CD4-positive, alpha-beta T cell treated with Interleukin-10 for 1 hour (primary cell): ENCODE measurements around the gene ZNF157.
A peak's percentile ranks its signal among the peaks of the same experiment; 100 is the strongest.
"Not testable (repeated sequence)": the region's sequence is repeated elsewhere in the genome, so short reads cannot be mapped to it uniquely, and the experiment has no call there.

Experiments
- DNase-seq: peaks from one replicate; pipeline ENCODE4 v3.0.0-alpha.2; 2020

Gene ZNF157

GRCh38 chrX:47370278-47370677 is at the start of gene ZNF157:
Gene ZNF157 (plus strand): TSS chrX:47370578. CDS start chrX:47370669, 91 bp downstream.
- DNase-seq, result no peak

- no peak for DNase-seq
Measured at GRCh38 chrX:47321386-47321785, 49.0 kb upstream of the ZNF157 start.

GRCh38 chrX:47321823-47322371 is 48.5 kb upstream of the ZNF157 start:
- no peak for DNase-seq

- no peak for DNase-seq
Measured at GRCh38 chrX:47327902-47328301, 42.5 kb upstream of the ZNF157 start.

GRCh38 chrX:47332729-47333128 is 37.6 kb upstream of the ZNF157 start:
- not testable (repeated sequence) for DNase-seq

GRCh38 chrX:47351706-47352105 is 18.7 kb upstream of the ZNF157 start:
- no peak for DNase-seq

- peak; percentile 52 for DNase-seq
Measured at GRCh38 chrX:47358387-47359065, 11.9 kb upstream of the ZNF157 start.

GRCh38 chrX:47360423-47361179 is 9.8 kb upstream of the ZNF157 start:
- DNase-seq, result no peak

GRCh38 chrX:47361538-47362511 is 8.6 kb upstream of the ZNF157 start:
- peak; percentile 76 for DNase-seq

- peak; percentile 83 for DNase-seq
Measured at GRCh38 chrX:47366041-47366722, 4.2 kb upstream of the ZNF157 start.

GRCh38 chrX:47373198-47373597 is 2.8 kb downstream of the ZNF157 start:
- DNase-seq, result no peak

GRCh38 chrX:47380268-47380667 is 9.9 kb downstream of the ZNF157 start:
- peak; percentile 87 for DNase-seq

- DNase-seq, result not testable (repeated sequence)
Measured at GRCh38 chrX:47380837-47381236, 10.5 kb downstream of the ZNF157 start.

- DNase-seq, result peak; percentile 84
Measured at GRCh38 chrX:47384502-47384901, 14.1 kb downstream of the ZNF157 start.

GRCh38 chrX:47390780-47391179 is 20.4 kb downstream of the ZNF157 start:
- DNase-seq, result no peak

GRCh38 chrX:47413179-47413594 is 42.8 kb downstream of the ZNF157 start:
- DNase-seq, result no peak

- no peak for DNase-seq
Measured at GRCh38 chrX:47420265-47420664, 49.9 kb downstream of the ZNF157 start.

GRCh38 chrX:47420962-47421361 is 50.6 kb downstream of the ZNF157 start:
- DNase-seq, result no peak

- no peak for DNase-seq
Measured at GRCh38 chrX:47422444-47422843, 52.1 kb downstream of the ZNF157 start.

- DNase-seq, result no peak
Measured at GRCh38 chrX:47430925-47431324, 60.5 kb downstream of the ZNF157 start.

GRCh38 chrX:47446431-47446830 is 76.1 kb downstream of the ZNF157 start:
- no peak for DNase-seq

- DNase-seq, result no peak
Measured at GRCh38 chrX:47446971-47447370, 76.6 kb downstream of the ZNF157 start.
